ENCODE measurements around the gene VSIG10L2.

VSIG10L2 gene

GRCh38 chr11:125944350-125945010, 1.4 kb upstream of the VSIG10L2 start:
- no peak overlapping the region for H3K27ac ChIP-seq
- ChIA-PET POLR2A (ENCODE audit: low non-redundant PET) (no interaction called here), CTCF (interaction anchor here (0.6 kb wide), 1 partner anchor 135 kb away, joined by 4 read pairs; no protein-coding TSS in a partner anchor)
- TF ChIP-seq, protein P1, sequence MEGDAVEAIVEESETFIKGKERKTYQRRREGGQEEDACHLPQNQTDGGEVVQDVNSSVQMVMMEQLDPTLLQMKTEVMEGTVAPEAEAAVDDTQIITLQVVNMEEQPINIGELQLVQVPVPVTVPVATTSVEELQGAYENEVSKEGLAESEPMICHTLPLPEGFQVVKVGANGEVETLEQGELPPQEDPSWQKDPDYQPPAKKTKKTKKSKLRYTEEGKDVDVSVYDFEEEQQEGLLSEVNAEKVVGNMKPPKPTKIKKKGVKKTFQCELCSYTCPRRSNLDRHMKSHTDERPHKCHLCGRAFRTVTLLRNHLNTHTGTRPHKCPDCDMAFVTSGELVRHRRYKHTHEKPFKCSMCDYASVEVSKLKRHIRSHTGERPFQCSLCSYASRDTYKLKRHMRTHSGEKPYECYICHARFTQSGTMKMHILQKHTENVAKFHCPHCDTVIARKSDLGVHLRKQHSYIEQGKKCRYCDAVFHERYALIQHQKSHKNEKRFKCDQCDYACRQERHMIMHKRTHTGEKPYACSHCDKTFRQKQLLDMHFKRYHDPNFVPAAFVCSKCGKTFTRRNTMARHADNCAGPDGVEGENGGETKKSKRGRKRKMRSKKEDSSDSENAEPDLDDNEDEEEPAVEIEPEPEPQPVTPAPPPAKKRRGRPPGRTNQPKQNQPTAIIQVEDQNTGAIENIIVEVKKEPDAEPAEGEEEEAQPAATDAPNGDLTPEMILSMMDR (conservative IDR thresholded peaks at IDR 0.05; ENCODE audit: low read depth), result no peak
- DNase-seq (ENCODE audit: low spot score), result no peak

GRCh38 chr11:125945011-125945796, 640 bp upstream of the VSIG10L2 start:
- no peak for DNase-seq (ENCODE audit: low spot score)
- ChIA-PET CTCF (no interaction called here), POLR2A (ENCODE audit: low non-redundant PET) (no interaction called here)
- TF ChIP-seq, protein P1 (conservative IDR thresholded peaks at IDR 0.05; ENCODE audit: low read depth), result no peak
- H3K27ac ChIP-seq, result no peak overlapping the region

GRCh38 chr11:125946712-125947418, 1.0 kb downstream of the VSIG10L2 start:
- TF ChIP-seq, protein P1 (conservative IDR thresholded peaks at IDR 0.05; ENCODE audit: low read depth), result no peak
- no peak for DNase-seq (ENCODE audit: low spot score)
- CTCF ChIA-PET, result no interaction called here
- no peak overlapping the region for H3K27ac ChIP-seq
- POLR2A ChIA-PET (ENCODE audit: low non-redundant PET), result no interaction called here

DNA sequence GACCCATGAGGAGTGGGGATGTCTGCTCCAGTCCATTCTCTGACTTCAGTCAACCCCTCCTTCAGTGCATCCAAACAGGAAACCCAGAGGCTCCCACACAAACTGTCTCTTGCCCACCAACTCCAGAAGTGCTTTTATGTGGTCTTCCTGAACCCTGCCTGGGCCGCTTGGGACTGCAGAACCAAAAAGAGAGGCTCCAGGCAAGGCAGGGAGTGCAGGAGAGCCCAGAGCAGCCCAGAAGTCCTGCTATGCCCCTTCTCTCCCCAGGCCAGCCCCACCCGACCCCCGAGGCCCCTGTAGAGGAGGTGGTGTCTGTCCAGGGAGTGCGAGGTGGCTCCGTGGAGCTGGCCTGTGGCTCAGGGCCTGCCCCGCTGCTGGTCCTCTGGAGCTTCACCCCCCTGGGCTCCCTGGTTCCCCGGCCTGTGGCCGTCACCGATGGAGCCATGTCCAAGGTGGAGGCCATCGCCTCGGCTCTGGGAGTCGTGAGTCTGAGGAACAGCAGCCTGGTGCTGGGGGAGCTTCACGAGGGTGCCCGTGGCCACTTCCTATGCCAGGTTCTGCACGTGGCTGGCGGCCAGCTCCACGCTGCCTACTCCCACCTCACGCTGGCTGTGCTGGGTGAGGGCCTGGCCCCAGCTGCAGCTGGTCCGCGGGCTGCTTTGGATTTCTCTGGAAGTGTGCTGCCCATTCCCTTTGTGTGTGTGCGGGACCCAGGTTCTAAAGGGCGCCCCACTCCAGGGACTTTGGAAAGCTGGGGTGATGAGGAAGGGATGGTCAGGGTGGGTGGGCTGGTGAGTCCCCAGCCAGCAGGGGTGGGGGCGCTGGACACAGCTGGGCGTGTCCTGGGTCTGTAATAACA, 1.8 kb downstream of the VSIG10L2 start:
- no peak overlapping the region for H3K27ac ChIP-seq
- TF ChIP-seq, protein P1 (conservative IDR thresholded peaks at IDR 0.05; ENCODE audit: low read depth), result no peak
- ChIA-PET CTCF (no interaction called here), POLR2A (ENCODE audit: low non-redundant PET) (no interaction called here)
- DNase-seq (ENCODE audit: low spot score), result no peak

DNA sequence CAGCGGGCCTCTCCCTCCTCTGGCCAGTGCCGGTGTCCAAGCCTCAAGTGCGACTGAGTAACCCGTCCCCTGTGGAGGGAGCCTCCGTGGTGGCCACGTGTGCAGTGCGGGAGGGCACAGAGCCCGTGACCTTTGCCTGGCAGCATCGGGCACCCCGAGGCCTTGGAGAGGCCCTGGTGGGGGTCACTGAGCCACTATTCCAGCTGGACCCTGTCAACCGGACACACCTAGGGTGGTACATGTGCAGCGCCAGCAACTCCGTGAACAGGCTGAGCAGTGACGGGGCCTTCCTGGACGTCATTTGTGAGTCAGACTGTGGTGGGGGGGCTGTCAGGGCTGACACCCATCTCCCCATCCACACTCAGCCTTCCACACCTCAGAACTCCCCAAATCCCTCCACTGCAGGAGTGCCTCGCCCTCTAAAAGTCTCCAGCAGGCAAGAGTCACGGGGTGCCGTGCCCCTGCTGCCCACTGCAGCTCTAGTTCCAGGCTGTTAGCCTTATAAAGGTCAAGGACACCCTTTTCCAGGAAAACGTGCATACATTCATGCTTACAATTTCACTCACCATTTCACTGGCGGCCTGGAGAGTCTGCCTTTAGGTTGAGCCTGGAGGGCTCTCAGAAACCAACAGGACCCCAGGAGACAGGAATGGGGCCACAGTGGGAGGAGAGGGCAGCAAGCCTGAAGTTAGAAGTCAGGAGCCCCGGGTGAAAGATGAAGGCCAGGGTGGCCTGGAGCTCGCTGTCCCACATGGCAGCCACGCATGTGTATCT, 2.6 kb downstream of the VSIG10L2 start:
- no peak overlapping the region for H3K27ac ChIP-seq
- TF ChIP-seq, protein P1 (conservative IDR thresholded peaks at IDR 0.05; ENCODE audit: low read depth), result no peak
- ChIA-PET POLR2A (ENCODE audit: low non-redundant PET) (no interaction called here), CTCF (no interaction called here)
- DNase-seq (ENCODE audit: low spot score), result no peak
